Tibial artery (tissue), 4 donors: ENCODE results near the gene ABCA12.
A peak's percentile ranks its signal among the peaks of the same experiment; 100 is the strongest.
"Not testable (repeated sequence)": the region's sequence is repeated elsewhere in the genome, so short reads cannot be mapped to it uniquely, and the experiment has no call there.

Experiments
- DNase-seq, 2 donors: peaks; one replicate each; pipeline ENCODE4 v3.0.0-alpha.2; 2019
- H3K27ac ChIP-seq, 2 donors: fragments of 200-600 bp; sonication (generic) in 1 of 2; 1 replicate in 1 of 2; 2 replicates in 1 of 2; pipeline ENCODE4 v1.5.1; 2018 to 2019; ENCODE audit warnings: mild to moderate bottlenecking in 1 of 2
- H3K27me3 ChIP-seq, 2 donors: fragments of 200-600 bp; sonication (generic) in 1 of 2; one replicate each; pipeline versions ENCODE4 v1.5.1 to v1.6.0; 2016 to 2019
- H3K36me3 ChIP-seq, 3 donors: fragments of 200-600 bp; sonication (generic) in 2 of 3; one replicate each; pipeline ENCODE4 v1.5.1; 2016 to 2019; ENCODE audit warnings: mild to moderate bottlenecking in 2 of 3
- H3K4me1 ChIP-seq, 4 donors: fragments of 200-600 bp; sonication (generic) in 2 of 4; 1 replicate in 3 of 4; 2 replicates in 1 of 4; pipeline ENCODE4 v1.5.1; 2016 to 2019
- H3K4me3 ChIP-seq, 2 donors: fragments of 200-600 bp; sonication (generic) in 1 of 2; 1 replicate in 1 of 2; 2 replicates in 1 of 2; pipeline ENCODE4 v1.5.1; 2018 to 2019; ENCODE audit warnings: mild to moderate bottlenecking in 2 of 2
- H3K9me3 ChIP-seq, 3 donors: fragments of 200-600 bp; sonication (generic) in 1 of 3; one replicate each; pipeline ENCODE4 v1.5.1; 2016 to 2019
- CTCF ChIP-seq, 2 experiments: fragments of 200-600 bp in 1 of 2; fragments of 450-650 bp in 1 of 2; IDR thresholded peaks; one replicate each; pipeline ENCODE4 v1.5.1; 2017 to 2019; ENCODE audit warnings: antibody characterized with exemption in 2 of 2, mild to moderate bottlenecking in 1 of 2, moderate library complexity in 1 of 2
- intact Hi-C: fragments of 100-400 bp; cut with DNase I; formaldehyde crosslinking; loops from one replicate; pipeline ENCODE4 v1.15.0; 2023; ENCODE audit warnings: low total_unique reads

ABCA12 gene

GRCh38 chr2:215138479-215138878 is at the start of gene ABCA12:
Gene ABCA12, minus strand, starts transcription at chr2:215138626. Its CDS starts 418 bp downstream, at chr2:215138208.
- DNase-seq = no peak
- H3K4me3 ChIP-seq = no peak within 1 kb of the TSS
- H3K27ac ChIP-seq = no peak within 1 kb of the TSS
- H3K36me3 ChIP-seq = no peaks in the 10 kb centered on the region
- intact Hi-C loops = no loop called here
- peaks cover 0 to 2% (median 0%) of the 10 kb centered on the region in 3 donors for H3K9me3 ChIP-seq
- H3K27me3 ChIP-seq = no peaks in the 10 kb centered on the region
- H3K4me1 ChIP-seq = peaks cover 0 to 5% (median 0%) of the 10 kb centered on the region in 4 donors
- TF ChIP-seq CTCF (IDR thresholded peaks at IDR 0.05) = no peak

- no peak for TF ChIP-seq CTCF (IDR thresholded peaks at IDR 0.05)
- no peaks in the 10 kb centered on the region for H3K9me3 ChIP-seq
- no peak overlapping the region for H3K27ac ChIP-seq
- H3K4me3 ChIP-seq = no peak overlapping the region
- DNase-seq = no peak
- intact Hi-C loops = no loop called here
- no peaks in the 10 kb centered on the region for H3K27me3 ChIP-seq
- H3K36me3 ChIP-seq = no peaks in the 10 kb centered on the region
- H3K4me1 ChIP-seq = no peaks in the 10 kb centered on the region
Measured at GRCh38 chr2:215188078-215188477, 49.7 kb upstream of the ABCA12 start.

- H3K27ac ChIP-seq = no peak overlapping the region
- peaks cover 0 to 2% of the 10 kb centered on the region in 2 donors for H3K27me3 ChIP-seq
- H3K9me3 ChIP-seq = no peaks in the 10 kb centered on the region
- no peak overlapping the region for H3K4me3 ChIP-seq
- intact Hi-C loops = no loop called here
- H3K36me3 ChIP-seq = no peaks in the 10 kb centered on the region
- no peak for DNase-seq
- TF ChIP-seq CTCF (IDR thresholded peaks at IDR 0.05) = no peak
- H3K4me1 ChIP-seq = no peaks in the 10 kb centered on the region
Measured at GRCh38 chr2:215186021-215186420, 47.6 kb upstream of the ABCA12 start.

GRCh38 chr2:215178121-215178520 is 39.7 kb upstream of the ABCA12 start:
- peaks cover 0 to 2% of the 10 kb centered on the region in 2 donors for H3K27me3 ChIP-seq
- intact Hi-C loops = no loop called here

GRCh38 chr2:215171796-215172195 is 33.4 kb upstream of the ABCA12 start:
- TF ChIP-seq CTCF (IDR thresholded peaks at IDR 0.05) = no peak
- Histone ChIP-seq H3K4me3 (no peak overlapping the region), H3K27ac (no peak overlapping the region), H3K9me3 (no peaks in the 10 kb centered on the region), H3K27me3 (no peaks in the 10 kb centered on the region), H3K36me3 (no peaks in the 10 kb centered on the region), H3K4me1 (peaks cover 0 to 8% (median 0%) of the 10 kb centered on the region in 4 donors)
- intact Hi-C loops = no loop called here
- no peak for DNase-seq

More at GRCh38 chr2:215178121-215178520, 39.7 kb upstream of the ABCA12 start:
- Histone ChIP-seq H3K27ac (no peak overlapping the region), H3K36me3 (no peaks in the 10 kb centered on the region), H3K4me1 (no peaks in the 10 kb centered on the region), H3K9me3 (no peaks in the 10 kb centered on the region), H3K4me3 (no peak overlapping the region)
- DNase-seq = no peak
- TF ChIP-seq CTCF (IDR thresholded peaks at IDR 0.05) = no peak

- no peaks in the 10 kb centered on the region for H3K27me3 ChIP-seq
- no peaks in the 10 kb centered on the region for H3K36me3 ChIP-seq
- intact Hi-C loops = no loop called here
- no peak for TF ChIP-seq CTCF (IDR thresholded peaks at IDR 0.05)
- H3K4me3 ChIP-seq = peak overlapping the region; percentile 26 to 33
- peaks cover 0 to 8% (median 0%) of the 10 kb centered on the region in 4 donors for H3K4me1 ChIP-seq
- H3K9me3 ChIP-seq = no peaks in the 10 kb centered on the region
- no peak for DNase-seq
- no peak overlapping the region for H3K27ac ChIP-seq
Measured at GRCh38 chr2:215171151-215171550, 32.7 kb upstream of the ABCA12 start.

- DNase-seq, H3K4me1 ChIP-seq, H3K27me3 ChIP-seq, intact Hi-C loops, H3K27ac ChIP-seq, H3K36me3 ChIP-seq, H3K9me3 ChIP-seq, H3K4me3 ChIP-seq: not testable (repeated sequence)
Measured at GRCh38 chr2:215166505-215166904, 28.1 kb upstream of the ABCA12 start.

GRCh38 chr2:215163319-215163718 is 24.9 kb upstream of the ABCA12 start:
- H3K36me3 ChIP-seq, H3K27me3 ChIP-seq, H3K27ac ChIP-seq, DNase-seq, H3K9me3 ChIP-seq, intact Hi-C loops, H3K4me1 ChIP-seq, H3K4me3 ChIP-seq: not testable (repeated sequence)
